Thyroid gland (tissue), 4 donors: ENCODE data around the gene PAX6.

ENCODE experiments used
- POLR2A ChIP-seq, 2 donors: fragments of 450-650 bp; IDR thresholded peaks; one replicate each; pipeline ENCODE4 v1.6.1; 2017; ENCODE audit warnings: antibody characterized with exemption in 2 of 2, mild to moderate bottlenecking in 2 of 2, moderate library complexity in 1 of 2
- TF ChIP-seq, protein P1 (sequence below), 6 experiments: fragments of 200-600 bp in 3 of 6; fragments of 450-650 bp in 3 of 6; sonication (generic) in 3 of 6; IDR thresholded peaks; one replicate each; pipeline ENCODE4 v1.5.1; 2016 to 2019; ENCODE audit warnings: antibody characterized with exemption in 6 of 6, mild to moderate bottlenecking in 2 of 6, inconsistent platforms in 1 of 6, moderate library complexity in 1 of 6

DNA sequence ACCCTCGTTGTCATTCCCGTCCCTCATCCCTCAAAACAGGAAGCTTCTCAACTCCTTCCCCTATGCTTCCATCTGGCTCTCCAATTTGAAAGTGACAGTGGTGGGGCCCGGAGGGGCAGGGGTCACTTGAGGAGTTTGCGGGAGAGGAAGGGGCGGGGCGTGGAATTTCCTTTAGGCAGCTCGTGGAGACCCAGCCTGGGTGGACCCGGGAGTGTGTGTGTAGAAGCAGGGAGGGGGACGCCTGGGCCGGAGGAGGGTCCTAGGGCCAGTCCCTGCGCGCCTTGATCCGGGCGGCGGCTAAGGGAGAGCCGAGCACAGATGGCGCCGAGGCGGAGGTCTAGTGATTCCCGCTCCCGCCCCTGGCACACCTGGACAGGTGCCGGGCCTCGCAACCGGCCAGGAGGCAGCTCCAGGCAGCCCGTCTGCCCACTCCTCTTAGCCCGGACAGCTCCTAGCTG, 7.8 kb upstream of the PAX6 start:
- TF ChIP-seq, protein P1, sequence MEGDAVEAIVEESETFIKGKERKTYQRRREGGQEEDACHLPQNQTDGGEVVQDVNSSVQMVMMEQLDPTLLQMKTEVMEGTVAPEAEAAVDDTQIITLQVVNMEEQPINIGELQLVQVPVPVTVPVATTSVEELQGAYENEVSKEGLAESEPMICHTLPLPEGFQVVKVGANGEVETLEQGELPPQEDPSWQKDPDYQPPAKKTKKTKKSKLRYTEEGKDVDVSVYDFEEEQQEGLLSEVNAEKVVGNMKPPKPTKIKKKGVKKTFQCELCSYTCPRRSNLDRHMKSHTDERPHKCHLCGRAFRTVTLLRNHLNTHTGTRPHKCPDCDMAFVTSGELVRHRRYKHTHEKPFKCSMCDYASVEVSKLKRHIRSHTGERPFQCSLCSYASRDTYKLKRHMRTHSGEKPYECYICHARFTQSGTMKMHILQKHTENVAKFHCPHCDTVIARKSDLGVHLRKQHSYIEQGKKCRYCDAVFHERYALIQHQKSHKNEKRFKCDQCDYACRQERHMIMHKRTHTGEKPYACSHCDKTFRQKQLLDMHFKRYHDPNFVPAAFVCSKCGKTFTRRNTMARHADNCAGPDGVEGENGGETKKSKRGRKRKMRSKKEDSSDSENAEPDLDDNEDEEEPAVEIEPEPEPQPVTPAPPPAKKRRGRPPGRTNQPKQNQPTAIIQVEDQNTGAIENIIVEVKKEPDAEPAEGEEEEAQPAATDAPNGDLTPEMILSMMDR (IDR thresholded peaks at IDR 0.05): no peak
- no peak for TF ChIP-seq POLR2A (IDR thresholded peaks at IDR 0.05)
